Tibial nerve (tissue), 3 donors: ENCODE results near the gene USP34.

Source experiments
- POLR2A ChIP-seq, 2 donors: fragments of 450-650 bp; IDR thresholded peaks; one replicate each; pipeline ENCODE4 v1.6.1; 2017; ENCODE audit warnings: antibody characterized with exemption in 2 of 2, mild to moderate bottlenecking in 2 of 2, moderate library complexity in 2 of 2
- TF ChIP-seq, protein P1 (sequence below), 5 experiments: fragments of 200-600 bp in 3 of 5; fragments of 450-650 bp in 2 of 5; sonication (generic) in 3 of 5; IDR thresholded peaks; one replicate each; pipeline ENCODE4 v1.5.1; 2016 to 2019; ENCODE audit warnings: antibody characterized with exemption in 5 of 5, mild to moderate bottlenecking in 3 of 5, moderate library complexity in 2 of 5

DNA sequence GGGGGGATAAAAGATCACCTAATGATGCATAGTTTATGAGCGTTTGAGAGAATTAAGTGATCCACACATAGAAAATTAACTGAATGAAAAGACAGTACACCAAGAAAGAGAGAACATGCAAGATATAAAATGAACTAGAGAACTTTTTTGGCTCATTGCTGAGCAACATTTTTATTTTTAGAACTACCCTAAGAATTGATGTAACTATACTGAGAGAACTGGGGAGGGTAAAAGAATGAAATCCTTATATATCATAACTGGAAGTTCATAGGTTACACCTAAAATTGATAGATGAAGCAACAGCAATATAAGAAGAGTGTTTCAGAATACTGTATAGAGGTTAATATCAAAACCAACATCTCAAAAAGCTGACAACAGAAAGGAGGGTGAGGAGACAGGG lies 55.6 kb downstream of the USP34 start:
- TF ChIP-seq, protein P1, sequence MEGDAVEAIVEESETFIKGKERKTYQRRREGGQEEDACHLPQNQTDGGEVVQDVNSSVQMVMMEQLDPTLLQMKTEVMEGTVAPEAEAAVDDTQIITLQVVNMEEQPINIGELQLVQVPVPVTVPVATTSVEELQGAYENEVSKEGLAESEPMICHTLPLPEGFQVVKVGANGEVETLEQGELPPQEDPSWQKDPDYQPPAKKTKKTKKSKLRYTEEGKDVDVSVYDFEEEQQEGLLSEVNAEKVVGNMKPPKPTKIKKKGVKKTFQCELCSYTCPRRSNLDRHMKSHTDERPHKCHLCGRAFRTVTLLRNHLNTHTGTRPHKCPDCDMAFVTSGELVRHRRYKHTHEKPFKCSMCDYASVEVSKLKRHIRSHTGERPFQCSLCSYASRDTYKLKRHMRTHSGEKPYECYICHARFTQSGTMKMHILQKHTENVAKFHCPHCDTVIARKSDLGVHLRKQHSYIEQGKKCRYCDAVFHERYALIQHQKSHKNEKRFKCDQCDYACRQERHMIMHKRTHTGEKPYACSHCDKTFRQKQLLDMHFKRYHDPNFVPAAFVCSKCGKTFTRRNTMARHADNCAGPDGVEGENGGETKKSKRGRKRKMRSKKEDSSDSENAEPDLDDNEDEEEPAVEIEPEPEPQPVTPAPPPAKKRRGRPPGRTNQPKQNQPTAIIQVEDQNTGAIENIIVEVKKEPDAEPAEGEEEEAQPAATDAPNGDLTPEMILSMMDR (IDR thresholded peaks at IDR 0.05) = no peak
- TF ChIP-seq POLR2A (IDR thresholded peaks at IDR 0.05) = no peak
